H1 (cell line): ENCODE data around the gene GPR87. TPM values are rescaled to one million over a fixed set of nuclear protein-coding genes. Genes with fewer than 3 reads are reported as not detected.

Source experiments
- CTCF ChIA-PET: fragments of 300-600 bp; sonication (Branson Sonifier 250); formaldehyde crosslinking; loops from one replicate; lab custom pipeline; 2021; ENCODE audit not compliant: partially characterized antibody; lab: Charles Lee
- POLR2A ChIA-PET: fragments of 300-600 bp; sonication (Branson Sonifier 250); formaldehyde crosslinking; loops from one replicate; lab custom pipeline; 2021; ENCODE audit warnings: inconsistent platforms; ENCODE audit not compliant: partially characterized antibody; lab: Charles Lee
- DNase-seq, 2 experiments: peaks; one replicate each; pipeline versions ENCODE4 v3.0.0 to v3.0.0-alpha.2; 2010 to 2022; ENCODE audit warnings: low spot score in 2 of 2, low read depth in 1 of 2, mixed read lengths in 1 of 2
- FAIRE-seq: peaks from 2 replicates; lab custom pipeline; 2011; peaks lifted over from hg19 to GRCh38; lab: Jason Lieb, UNC
- H2AFZ ChIP-seq: 2 replicates; pipeline ENCODE4 v1.8.1; 2012; ENCODE audit warnings: low read length, inconsistent platforms
- H2AK5ac ChIP-seq: 2 replicates; pipeline ENCODE4 v1.6.1; 2013; ENCODE audit warnings: low read depth, low read length
- H2BK120ac ChIP-seq: replicated peaks from 2 replicates; pipeline ENCODE3; 2013; ENCODE audit warnings: low read depth, low read length, inconsistent platforms
- H2BK12ac ChIP-seq: 2 replicates; pipeline ENCODE4 v1.6.1; 2013; ENCODE audit warnings: low read depth, low read length
- H2BK15ac ChIP-seq: 2 replicates; pipeline ENCODE4 v1.6.1; 2013; ENCODE audit warnings: low read length
- H2BK20ac ChIP-seq: 2 replicates; pipeline ENCODE4 v1.6.1; 2013; ENCODE audit warnings: low read length
- H2BK5ac ChIP-seq: 2 replicates; pipeline ENCODE4 v1.6.1; 2013; ENCODE audit warnings: low read depth, low read length
- H3K14ac ChIP-seq: 2 replicates; pipeline ENCODE4 v1.6.1; 2013; ENCODE audit warnings: inconsistent platforms; ENCODE audit not compliant: insufficient read length
- H3K18ac ChIP-seq: 2 replicates; pipeline ENCODE4 v1.6.1; 2013; ENCODE audit warnings: low read length; ENCODE audit errors: extremely low read depth
- H3K23ac ChIP-seq: 2 replicates; pipeline ENCODE4 v1.6.1; 2013; ENCODE audit warnings: inconsistent platforms; ENCODE audit not compliant: insufficient read length
- H3K23me2 ChIP-seq: 2 replicates; pipeline ENCODE4 v1.6.1; 2013; ENCODE audit warnings: low read depth, low read length
- H3K27ac ChIP-seq: 2 replicates; pipeline ENCODE4 v1.6.1; 2011; ENCODE audit warnings: low read depth, low read length, inconsistent platforms
- H3K27me3 ChIP-seq, 4 experiments: replicated peaks in 1 of 4; 1 replicate in 1 of 4; 2 replicates in 3 of 4; pipeline versions ENCODE4 v1.6.1 to v1.8.1; 2011 to 2013; ENCODE audit warnings: low read length in 3 of 4, mild to moderate bottlenecking in 3 of 4, inconsistent platforms in 2 of 4, mixed read lengths in 2 of 4, moderate library complexity in 1 of 4; ENCODE audit not compliant: control insufficient read depth in 3 of 4, insufficient read depth in 3 of 4; ENCODE audit errors: extremely low read depth in 1 of 4
- H3K36me3 ChIP-seq, 4 experiments: 2 replicates each; pipeline versions ENCODE4 v1.6.1 to v1.8.1; 2011 to 2013; ENCODE audit warnings: mild to moderate bottlenecking in 4 of 4, low read length in 3 of 4, moderate library complexity in 2 of 4, control low read depth in 1 of 4, inconsistent platforms in 1 of 4; ENCODE audit not compliant: insufficient read depth in 4 of 4, control insufficient read depth in 2 of 4
- H3K4ac ChIP-seq: replicated peaks from 2 replicates; pipeline ENCODE3; 2013; ENCODE audit warnings: low read length, low read depth, mixed read lengths, inconsistent platforms; ENCODE audit not compliant: insufficient read length
- H3K4me1 ChIP-seq, 4 experiments: replicated peaks in 1 of 4; 1 replicate in 1 of 4; 2 replicates in 3 of 4; pipeline versions ENCODE4 v1.6.1 to v1.8.1; 2011 to 2013; ENCODE audit warnings: low read length in 3 of 4, inconsistent platforms in 2 of 4, mixed read lengths in 1 of 4; ENCODE audit not compliant: insufficient read depth in 4 of 4, control insufficient read depth in 3 of 4
- H3K4me2 ChIP-seq, 2 experiments: 2 replicates each; pipeline versions ENCODE4 v1.6.1 to v1.8.1; 2011 to 2013; ENCODE audit warnings: low read depth in 2 of 2, low read length in 2 of 2, control low read depth in 1 of 2, inconsistent platforms in 1 of 2, mild to moderate bottlenecking in 1 of 2; ENCODE audit not compliant: insufficient read depth in 1 of 2
- H3K4me3 ChIP-seq, 4 experiments: fragments of 200-600, 300-600 bp in 1 of 4; sonication (generic), shearing (Covaris generic), sonication (Bioruptor Twin) in 1 of 4; 2 replicates each; pipeline versions ENCODE4 v1.5.1 to v1.8.1; 2011 to 2016; ENCODE audit warnings: low read length in 4 of 4, low read depth in 3 of 4, control low read depth in 2 of 4, inconsistent platforms in 2 of 4, mild to moderate bottlenecking in 2 of 4, mixed read lengths in 1 of 4, moderate library complexity in 1 of 4; ENCODE audit not compliant: insufficient read depth in 2 of 4; ENCODE audit errors: extremely low read depth in 1 of 4
- H3K56ac ChIP-seq: replicated peaks from 2 replicates; pipeline ENCODE3; 2013; ENCODE audit warnings: low read depth, mild to moderate bottlenecking, mixed read lengths, low read length, inconsistent platforms; ENCODE audit not compliant: insufficient read length
- H3K79me1 ChIP-seq: 2 replicates; pipeline ENCODE4 v1.6.1; 2013; ENCODE audit warnings: low read depth, low read length, control low read depth
- H3K79me2 ChIP-seq, 2 experiments: 2 replicates each; pipeline versions ENCODE4 v1.6.1 to v1.8.1; 2012 to 2013; ENCODE audit warnings: low read length in 2 of 2, mild to moderate bottlenecking in 2 of 2, inconsistent platforms in 1 of 2; ENCODE audit not compliant: insufficient read depth in 2 of 2, control insufficient read depth in 1 of 2
- H3K9ac ChIP-seq, 4 experiments: replicated peaks in 1 of 4; 1 replicate in 1 of 4; 2 replicates in 3 of 4; pipeline versions ENCODE4 v1.6.1 to v1.8.1; 2011 to 2013; ENCODE audit warnings: low read depth in 3 of 4, low read length in 3 of 4, control low read depth in 2 of 4, mild to moderate bottlenecking in 2 of 4, moderate library complexity in 2 of 4, inconsistent platforms in 1 of 4; ENCODE audit errors: extremely low read depth in 1 of 4
- H3K9me3 ChIP-seq, 2 experiments: 2 replicates each; pipeline versions ENCODE4 v1.6.1 to v1.8.1; 2012 to 2013; ENCODE audit warnings: mild to moderate bottlenecking in 2 of 2, moderate library complexity in 2 of 2, control low read depth in 1 of 2, inconsistent platforms in 1 of 2, low read depth in 1 of 2, low read length in 1 of 2, mixed read lengths in 1 of 2; ENCODE audit not compliant: insufficient read depth in 2 of 2
- H4K20me1 ChIP-seq, 2 experiments: replicated peaks in 1 of 2; 2 replicates each; pipeline versions ENCODE3 to v1.8.1; 2011 to 2013; ENCODE audit warnings: inconsistent platforms in 2 of 2, low read length in 2 of 2, mild to moderate bottlenecking in 1 of 2; ENCODE audit not compliant: insufficient read depth in 2 of 2, control insufficient read depth in 1 of 2
- H4K5ac ChIP-seq: 2 replicates; pipeline ENCODE4 v1.6.1; 2013; ENCODE audit warnings: low read length, low read depth, mixed read lengths, inconsistent platforms; ENCODE audit not compliant: insufficient read length
- H4K8ac ChIP-seq: 2 replicates; pipeline ENCODE4 v1.8.0; 2013; ENCODE audit warnings: mild to moderate bottlenecking, moderate library complexity, low read length, inconsistent platforms; ENCODE audit not compliant: insufficient read depth; ENCODE audit errors: extremely low read depth
- H4K91ac ChIP-seq: replicated peaks from 2 replicates; pipeline ENCODE3; 2013; ENCODE audit warnings: low read length, mixed read lengths, inconsistent platforms; ENCODE audit not compliant: insufficient read length
- ATF3 ChIP-seq: IDR thresholded peaks from 2 replicates; pipeline ENCODE4 v1.6.1; 2011; ENCODE audit warnings: low read depth, mild to moderate bottlenecking, low read length; ENCODE audit not compliant: insufficient read depth
- EZH2 ChIP-seq: fragments of 200-600 bp; sonication (generic); IDR thresholded peaks from 2 replicates; pipeline ENCODE4 v1.7.1; 2012; ENCODE audit warnings: low read depth, mild to moderate bottlenecking, moderate library complexity, low read length, inconsistent platforms; ENCODE audit not compliant: severe bottlenecking
- GABPA ChIP-seq: IDR thresholded peaks from 2 replicates; pipeline ENCODE4 v1.6.1; 2011; ENCODE audit warnings: mild to moderate bottlenecking, low read length, moderate library complexity, borderline replicate concordance; ENCODE audit not compliant: insufficient read depth
- KDM1A ChIP-seq: fragments of 200-600, 300-600 bp; sonication (generic); IDR thresholded peaks from 2 replicates; pipeline ENCODE4 v1.7.1; 2016; ENCODE audit warnings: mild to moderate bottlenecking, low read length, borderline replicate concordance
- SAP30 ChIP-seq: fragments of 300-600 bp; sonication (generic); IDR thresholded peaks from 2 replicates; pipeline ENCODE4 v1.7.1; 2012; ENCODE audit warnings: low read length, moderate library complexity, mild to moderate bottlenecking, inconsistent platforms; ENCODE audit not compliant: insufficient read depth, insufficient replicate concordance
- SRF ChIP-seq: IDR thresholded peaks from 2 replicates; pipeline ENCODE4 v1.6.1; 2011; ENCODE audit warnings: mild to moderate bottlenecking, low read depth, low read length, moderate library complexity
- TAF7 ChIP-seq: optimal IDR thresholded peaks from 2 replicates; pipeline ENCODE3; 2011; ENCODE audit warnings: low read depth, mild to moderate bottlenecking, inconsistent platforms, low read length, moderate library complexity, borderline replicate concordance
- ZNF274 ChIP-seq: IDR thresholded peaks from 2 replicates; pipeline ENCODE4 v1.7.0; 2012; ENCODE audit warnings: low read length, borderline replicate concordance; ENCODE audit errors: extremely low read depth
- WGBS, 2 experiments: shearing (Covaris generic) in 1 of 2; methylation state at CpG; one replicate each; pipeline versions ENCODE4 v1.1.6 to v1.1.7; 2013 to 2015; ENCODE audit warnings: low lambda C conversion rate in 2 of 2, mixed read lengths in 2 of 2, inconsistent platforms in 1 of 2, low coverage in 1 of 2, missing lambda C conversion rate in 1 of 2; ENCODE audit not compliant: insufficient replicate concordance in 2 of 2, insufficient coverage in 1 of 2, insufficient read length in 1 of 2; ENCODE audit errors: extremely low coverage in 1 of 2, missing lambda C conversion rate in 1 of 2; 5-methylcytosine and 5-hydroxymethylcytosine counted together
- polyA plus RNA-seq, 7 experiments: library from polyadenylated mRNA; depleted of rRNA in 3 of 7; stranded (reverse) in 5 of 7; unstranded in 2 of 7; fragments of >200 nt in 5 of 7; fragments of 200-250 nt in 2 of 7; gene quantifications; 1 replicate in 5 of 7; 2 replicates in 1 of 7; 4 replicates in 1 of 7; pipeline versions ENCODE4 v1.2.1 to v1.2.3, GENCODE V29; 2011 to 2013; ENCODE audit warnings: missing spikeins in 2 of 7, mixed read lengths in 2 of 7
- total RNA-seq: library from RNA; stranded (reverse); fragmentation: NEBNext Ultra II Directional; extraction: Animal tissue kit (Norgen Biotek cat#: 25700); gene quantifications from 2 replicates; pipeline ENCODE4 v1.2.1, GENCODE V29; 2021
- TF ChIP-seq, protein P1 (sequence below), 3 experiments: IDR thresholded peaks; 1 replicate in 2 of 3; 2 replicates in 1 of 3; pipeline versions ENCODE4 v1.5.1 to v1.6.1; 2011; ENCODE audit warnings: low read length in 3 of 3, mild to moderate bottlenecking in 3 of 3, inconsistent platforms in 2 of 3, low read depth in 1 of 3, moderate library complexity in 1 of 3; ENCODE audit not compliant: insufficient read depth in 1 of 3; ENCODE audit errors: control extremely low read depth in 1 of 3

GPR87 gene
- total and polyA plus RNA-seq, 2 of the 8 experiments (the other 6 are each of a cell fraction or from before 2014, with no cell fraction given): 0.05 TPM; not detected in 1

- Histone ChIP-seq H2BK12ac (no peak overlapping the region), H3K56ac (no peak overlapping the region), H2BK5ac (no peak overlapping the region), H4K8ac (no peak overlapping the region), H3K27me3 (no peaks in the 10 kb centered on the region), H3K27ac (no peak overlapping the region), H3K23ac (no peak overlapping the region), H3K4me1 (peaks cover 0 to 2% (median 0%) of the 10 kb centered on the region in 4 experiments; a peak in 1 of 7 replicates), H2BK120ac (no peak overlapping the region), H2AK5ac (no peak overlapping the region), H3K18ac (no peak overlapping the region), H3K4me3 (no peak overlapping the region), H4K91ac (no peak overlapping the region), H4K20me1 (peaks cover 0 to 1% of the 10 kb centered on the region in 2 experiments), H3K79me1 (no peaks in the 10 kb centered on the region), H4K5ac (no peak overlapping the region), H2BK20ac (no peak overlapping the region), H2BK15ac (no peak overlapping the region), H3K9ac (no peak overlapping the region), H3K4ac (no peak overlapping the region), H3K9me3 (no peaks in the 10 kb centered on the region), H3K36me3 (0 out of 8 replicates have a peak, but pooled peaks cover 0 to 3% (median 0%) of the 10 kb centered on the region in 4 experiments), H3K23me2 (no peaks in the 10 kb centered on the region), H2AFZ (no peak overlapping the region), H3K14ac (no peak overlapping the region), H3K4me2 (no peak overlapping the region), H3K79me2 (no peaks in the 10 kb centered on the region)
- CTCF ChIA-PET: interaction anchor here (1.1 to 9.3 kb wide), 4 partner anchors 42 to 52 kb away, joined by 3 to 155 read pairs (median 4); no protein-coding TSS in a partner anchor
- POLR2A ChIA-PET: no interaction called here
- DNase-seq: no peak
- WGBS, 2 experiments: 83% methylated on average over 2 of the region's 2 CpGs; no CpG with 5 or more reads in 1 of the 2 experiments
- no peak for FAIRE-seq
- TF ChIP-seq ATF3: no peak
- no peak for TF ChIP-seq SRF
- TF ChIP-seq SAP30: no peak
- no peak for TF ChIP-seq EZH2
- TF ChIP-seq, protein P1, sequence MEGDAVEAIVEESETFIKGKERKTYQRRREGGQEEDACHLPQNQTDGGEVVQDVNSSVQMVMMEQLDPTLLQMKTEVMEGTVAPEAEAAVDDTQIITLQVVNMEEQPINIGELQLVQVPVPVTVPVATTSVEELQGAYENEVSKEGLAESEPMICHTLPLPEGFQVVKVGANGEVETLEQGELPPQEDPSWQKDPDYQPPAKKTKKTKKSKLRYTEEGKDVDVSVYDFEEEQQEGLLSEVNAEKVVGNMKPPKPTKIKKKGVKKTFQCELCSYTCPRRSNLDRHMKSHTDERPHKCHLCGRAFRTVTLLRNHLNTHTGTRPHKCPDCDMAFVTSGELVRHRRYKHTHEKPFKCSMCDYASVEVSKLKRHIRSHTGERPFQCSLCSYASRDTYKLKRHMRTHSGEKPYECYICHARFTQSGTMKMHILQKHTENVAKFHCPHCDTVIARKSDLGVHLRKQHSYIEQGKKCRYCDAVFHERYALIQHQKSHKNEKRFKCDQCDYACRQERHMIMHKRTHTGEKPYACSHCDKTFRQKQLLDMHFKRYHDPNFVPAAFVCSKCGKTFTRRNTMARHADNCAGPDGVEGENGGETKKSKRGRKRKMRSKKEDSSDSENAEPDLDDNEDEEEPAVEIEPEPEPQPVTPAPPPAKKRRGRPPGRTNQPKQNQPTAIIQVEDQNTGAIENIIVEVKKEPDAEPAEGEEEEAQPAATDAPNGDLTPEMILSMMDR (IDR thresholded peaks at IDR 0.05; ENCODE audit: control extremely low read depth in 1 of 3, insufficient read depth in 1 of 3, low read depth in 1 of 3, low read length in 3 of 3): no peak
- TF ChIP-seq TAF7: no peak
- no peak for TF ChIP-seq KDM1A
- TF ChIP-seq GABPA: no peak
- no peak for TF ChIP-seq ZNF274
Observed at GRCh38 chr3:151276038-151276686, 40.5 kb downstream of the GPR87 start.
